Ovary (tissue), 9 donors: Measurements from ENCODE around the gene LINS1. TPM values are rescaled to one million over a fixed set of nuclear protein-coding genes. Genes with fewer than 3 reads are reported as not detected.

Experiments
- DNase-seq, 5 donors: peaks; one replicate each; pipeline ENCODE4 v3.0.0-alpha.2; 2019 to 2020
- H3K27ac ChIP-seq, 2 donors: fragments of 200-600 bp; one replicate each; pipeline versions ENCODE4 v1.5.1 to v1.8.0; 2019 to 2022
- H3K27me3 ChIP-seq: fragments of 200-600 bp; one replicate; pipeline ENCODE4 v1.8.0; 2022
- H3K36me3 ChIP-seq: fragments of 200-600 bp; sonication (generic); one replicate; pipeline ENCODE4 v1.5.1; 2019
- H3K4me1 ChIP-seq: one replicate; pipeline ENCODE4 v1.8.1; 2013; ENCODE audit warnings: mild to moderate bottlenecking, moderate library complexity; ENCODE audit not compliant: insufficient read depth
- H3K4me3 ChIP-seq: fragments of 200-600 bp; sonication (generic); one replicate; pipeline ENCODE4 v1.5.1; 2017
- H3K9me3 ChIP-seq, 2 donors: fragments of 200-600 bp in 1 of 2; sonication (generic) in 1 of 2; one replicate each; pipeline versions ENCODE4 v1.5.1 to v1.8.1; 2013 to 2019; ENCODE audit warnings: mild to moderate bottlenecking in 1 of 2, moderate library complexity in 1 of 2
- EP300 ChIP-seq: sonication (generic); formaldehyde crosslinking; IDR thresholded peaks from one replicate; pipeline ENCODE4 v1.6.1; 2017; ENCODE audit warnings: antibody characterized with exemption
- POLR2A ChIP-seq: fragments of 450-650 bp; IDR thresholded peaks from one replicate; pipeline ENCODE4 v1.6.1; 2017; ENCODE audit warnings: antibody characterized with exemption, mild to moderate bottlenecking, moderate library complexity
- WGBS, 3 donors: extraction: QIAGEN DNeasy Blood & Tissue Kit in 1 of 3; methylation state at CpG; one replicate each; pipeline versions ENCODE4 v1.1.5 to v1.1.7; 2013 to 2017; 5-methylcytosine and 5-hydroxymethylcytosine counted together
- intact Hi-C, 4 donors: fragments of 100-400 bp; cut with DNase I; formaldehyde crosslinking; loops; one replicate each; pipeline versions ENCODE4 v1.11.0 to v1.15.1; 2022 to 2023
- polyA plus RNA-seq, 2 donors: library from polyadenylated mRNA; stranded (reverse); fragments of 200-250 nt in 1 of 2; fragments of 350-450 nt in 1 of 2; fragmentation: Illumina TruSeq in 1 of 2; extraction: RNeasy Lipid Tissue Mini Kit (QIAGEN cat#74804) in 1 of 2; gene quantifications; one replicate each; pipeline ENCODE4 v1.2.3, GENCODE V29; 2013 to 2014
- total RNA-seq, 7 donors: library from RNA; depleted of rRNA in 2 of 7; stranded (reverse); fragments of >200 nt in 2 of 7; fragmentation: NEBNext Ultra II Directional in 3 of 7; extraction: Animal tissue kit (Norgen Biotek cat#: 25700) in 3 of 7; gene quantifications; one replicate each; pipeline versions ENCODE4 v1.1.0 to v1.2.4, GENCODE V29; 2016 to 2023
- TF ChIP-seq, protein P1 (sequence below), 3 donors: fragments of 450-650 bp in 2 of 3; fragments of 200-600 bp in 1 of 3; IDR thresholded peaks; one replicate each; pipeline versions ENCODE4 v1.5.1 to v1.8.0; 2016 to 2022; ENCODE audit warnings: antibody characterized with exemption in 3 of 3, mild to moderate bottlenecking in 1 of 3
- donor health status: DM: no; HTN: no; CAD: no; lungs with moderate emphysema.
- donor health status: DM: no; HTN: no; CAD: no.
- donor health status: Bipolar disorder and iron deficiency.
- donor health status: DM: yes; HTN: yes; CAD: no.
- donor health status: DM: no; HTN: no; CAD: no.
- donor health status: DM: yes; HTN: yes; CAD: no.

Gene LINS1
- total and polyA plus RNA-seq, 9 donors, result 9.9 to 35.9 (median 19.4) TPM

DNA sequence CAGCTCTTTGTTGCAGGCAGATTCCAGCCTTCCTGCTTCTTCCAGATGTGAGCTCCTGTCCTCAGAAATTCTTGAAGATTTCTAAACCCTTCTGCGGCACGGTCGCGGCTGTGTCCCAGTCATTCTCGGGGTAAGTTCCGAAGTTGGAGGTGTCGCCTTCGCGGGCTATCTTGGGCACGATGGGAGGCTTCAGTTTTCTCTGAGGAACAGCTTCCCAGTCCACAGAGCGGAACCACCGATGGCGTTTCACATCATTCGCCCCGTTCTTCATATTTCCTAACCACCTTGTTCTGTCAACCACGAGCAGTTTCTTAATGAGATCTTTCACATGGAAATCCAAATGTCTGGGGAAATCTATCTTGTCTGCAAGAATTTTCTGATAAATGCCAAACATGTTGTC lies 48.5 kb downstream of the LINS1 start:
- H3K27ac ChIP-seq, result no peak overlapping the region
- no peaks in the 10 kb centered on the region for H3K27me3 ChIP-seq
- no peak overlapping the region for H3K4me3 ChIP-seq
- H3K36me3 ChIP-seq, result no peaks in the 10 kb centered on the region
- H3K4me1 ChIP-seq, result no peaks in the 10 kb centered on the region
- WGBS, 3 donors, result 91 to 98% (median 94%) methylated on average over 16 of the region's 16 CpGs
- intact Hi-C loops, result no loop called here
- TF ChIP-seq POLR2A (no peak), EP300 (no peak)
- TF ChIP-seq, protein P1, sequence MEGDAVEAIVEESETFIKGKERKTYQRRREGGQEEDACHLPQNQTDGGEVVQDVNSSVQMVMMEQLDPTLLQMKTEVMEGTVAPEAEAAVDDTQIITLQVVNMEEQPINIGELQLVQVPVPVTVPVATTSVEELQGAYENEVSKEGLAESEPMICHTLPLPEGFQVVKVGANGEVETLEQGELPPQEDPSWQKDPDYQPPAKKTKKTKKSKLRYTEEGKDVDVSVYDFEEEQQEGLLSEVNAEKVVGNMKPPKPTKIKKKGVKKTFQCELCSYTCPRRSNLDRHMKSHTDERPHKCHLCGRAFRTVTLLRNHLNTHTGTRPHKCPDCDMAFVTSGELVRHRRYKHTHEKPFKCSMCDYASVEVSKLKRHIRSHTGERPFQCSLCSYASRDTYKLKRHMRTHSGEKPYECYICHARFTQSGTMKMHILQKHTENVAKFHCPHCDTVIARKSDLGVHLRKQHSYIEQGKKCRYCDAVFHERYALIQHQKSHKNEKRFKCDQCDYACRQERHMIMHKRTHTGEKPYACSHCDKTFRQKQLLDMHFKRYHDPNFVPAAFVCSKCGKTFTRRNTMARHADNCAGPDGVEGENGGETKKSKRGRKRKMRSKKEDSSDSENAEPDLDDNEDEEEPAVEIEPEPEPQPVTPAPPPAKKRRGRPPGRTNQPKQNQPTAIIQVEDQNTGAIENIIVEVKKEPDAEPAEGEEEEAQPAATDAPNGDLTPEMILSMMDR (IDR thresholded peaks at IDR 0.05), result no peak
- H3K9me3 ChIP-seq, result no peaks in the 10 kb centered on the region
- no peak for DNase-seq

DNA sequence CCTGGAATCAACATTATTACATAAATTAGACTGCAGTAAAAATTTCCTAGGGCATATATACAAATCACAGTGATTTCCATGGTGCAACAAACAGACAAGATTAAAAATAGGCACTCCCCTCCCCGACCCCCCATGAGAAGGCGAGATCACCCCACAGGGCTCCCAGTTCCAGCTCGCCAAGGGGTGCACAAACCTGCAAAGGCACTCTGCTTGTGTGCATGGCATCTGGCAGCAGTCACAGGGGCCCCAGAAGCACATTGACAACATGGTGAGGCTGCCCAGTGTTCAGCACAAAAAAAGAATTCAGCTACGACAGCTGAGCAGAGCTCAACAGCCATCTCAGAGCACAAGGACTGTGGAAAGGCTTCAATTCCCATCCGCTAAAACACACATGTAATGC lies 54.0 kb downstream of the LINS1 start:
- 81 to 89% (median 85%) methylated on average over 5 of the region's 5 CpGs for WGBS, 3 donors
- TF ChIP-seq EP300 (no peak), POLR2A (no peak)
- TF ChIP-seq, protein P1 (IDR thresholded peaks at IDR 0.05), result no peak
- H3K27ac ChIP-seq, result no peak overlapping the region
- intact Hi-C loops, result no loop called here
- H3K9me3 ChIP-seq, result no peaks in the 10 kb centered on the region
- no peak overlapping the region for H3K4me3 ChIP-seq
- no peaks in the 10 kb centered on the region for H3K36me3 ChIP-seq
- no peak for DNase-seq
- no peaks in the 10 kb centered on the region for H3K4me1 ChIP-seq
- no peaks in the 10 kb centered on the region for H3K27me3 ChIP-seq

DNA sequence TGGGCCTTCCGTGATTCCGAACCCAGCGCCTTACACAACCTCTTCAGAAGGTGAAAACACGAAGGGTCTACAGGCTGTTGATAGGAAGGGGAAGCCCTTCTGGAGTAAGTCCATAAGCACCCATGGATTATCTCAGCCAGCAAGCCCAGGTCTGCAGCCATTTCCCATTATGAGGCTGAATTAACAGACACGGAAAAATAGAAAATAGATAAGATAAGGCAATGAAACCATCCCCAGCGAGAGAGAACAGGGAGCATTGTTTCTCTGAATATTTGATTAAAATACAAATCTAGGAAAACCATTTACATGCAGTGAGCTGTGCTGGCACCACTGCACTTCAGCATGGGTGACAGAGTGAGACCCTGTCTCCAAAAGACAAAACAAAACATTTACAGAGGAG lies 57.0 kb downstream of the LINS1 start:
- H3K4me1 ChIP-seq, result no peaks in the 10 kb centered on the region

DNA sequence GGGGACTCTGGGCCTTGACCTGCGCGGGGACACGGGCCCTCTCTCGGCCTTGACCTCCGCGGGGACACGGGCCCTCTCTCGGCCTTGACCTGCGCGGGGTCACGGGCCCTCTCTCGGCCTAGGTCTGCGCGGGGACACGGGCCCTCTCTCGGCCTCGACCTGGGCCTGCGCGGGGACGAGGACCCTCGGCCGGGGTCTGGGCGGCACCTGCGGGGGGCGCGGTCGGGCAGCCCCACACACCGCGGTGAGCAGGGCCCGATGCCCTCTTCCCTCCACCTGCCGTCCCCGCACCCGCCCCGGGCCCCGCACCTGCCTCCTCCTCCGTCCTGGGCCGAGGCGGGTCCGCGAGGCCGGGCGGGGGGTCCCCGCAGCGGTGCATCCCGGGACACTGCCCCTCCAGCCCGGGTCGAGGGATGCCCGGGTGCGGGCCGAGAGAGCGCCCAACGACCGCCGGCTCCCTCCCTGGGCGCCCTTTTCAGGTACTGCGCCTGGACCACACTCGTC lies 57.6 kb downstream of the LINS1 start:
- no peak for TF ChIP-seq EP300
- TF ChIP-seq, protein P1 (IDR thresholded peaks at IDR 0.05), result no peak
- TF ChIP-seq POLR2A, result no peak
- H3K27me3 ChIP-seq, result no peaks in the 10 kb centered on the region
- no peak overlapping the region for H3K27ac ChIP-seq
- WGBS, 3 donors, result 12 to 31% (median 16%) methylated on average over 26 to 57 of the region's 57 CpGs
- DNase-seq, result no peak
- H3K36me3 ChIP-seq, result no peaks in the 10 kb centered on the region
- no peak overlapping the region for H3K4me3 ChIP-seq
- H3K9me3 ChIP-seq, result no peaks in the 10 kb centered on the region
- intact Hi-C loops, result no loop called here
- H3K4me1 ChIP-seq, result no peaks in the 10 kb centered on the region

More for the DNA sequence above, 57.0 kb downstream of the LINS1 start:
- H3K4me3 ChIP-seq, result no peak overlapping the region
- TF ChIP-seq, protein P1 (IDR thresholded peaks at IDR 0.05), result no peak
- TF ChIP-seq EP300 (no peak), POLR2A (no peak)
- no peaks in the 10 kb centered on the region for H3K36me3 ChIP-seq
- H3K9me3 ChIP-seq, result no peaks in the 10 kb centered on the region
- 44 to 68% (median 49%) methylated on average over 6 of the region's 6 CpGs for WGBS, 3 donors
- DNase-seq, result no peak
- no peaks in the 10 kb centered on the region for H3K27me3 ChIP-seq
- intact Hi-C loops, result no loop called here
- H3K27ac ChIP-seq, result no peak overlapping the region
